Right hindlimb (tissue), 1 donor: Measurements from ENCODE around the gene SPG7.
"Not testable (repeated sequence)": the region's sequence is repeated elsewhere in the genome, so short reads cannot be mapped to it uniquely, and the experiment has no call there.

Source experiments
- DNase-seq: peaks from one replicate; pipeline ENCODE4 v3.0.0-alpha.2; 2018

SPG7 gene

DNA sequence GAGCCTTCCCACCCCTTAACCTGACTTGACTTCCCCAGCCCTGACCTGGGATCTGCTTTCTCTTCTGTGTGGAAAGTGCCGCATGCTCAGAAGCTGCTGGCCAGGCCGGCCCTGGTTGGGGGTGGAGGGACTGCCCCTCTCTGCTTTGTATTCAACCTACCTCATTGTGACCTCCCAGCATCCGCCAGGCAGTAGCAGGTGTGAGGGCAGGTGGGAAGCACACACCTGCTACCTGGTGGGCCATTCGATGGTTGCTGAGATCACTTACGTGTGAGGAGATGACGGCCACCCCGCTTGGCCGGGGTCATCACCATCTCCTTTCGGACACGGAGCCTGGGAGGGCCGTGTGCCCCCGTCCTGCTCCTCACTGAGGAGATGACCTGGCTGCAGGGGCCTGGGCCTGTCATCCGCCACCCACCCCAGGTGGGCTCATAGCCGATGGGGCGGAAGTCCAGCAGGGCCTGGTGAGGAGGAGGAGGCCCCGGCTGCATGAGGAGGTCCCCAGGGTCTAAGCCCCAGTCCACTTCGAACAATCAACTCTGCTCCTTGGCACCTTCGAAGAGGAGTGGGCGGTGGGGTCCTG is 74.5 kb downstream of the SPG7 start:
- no peak for DNase-seq

DNA sequence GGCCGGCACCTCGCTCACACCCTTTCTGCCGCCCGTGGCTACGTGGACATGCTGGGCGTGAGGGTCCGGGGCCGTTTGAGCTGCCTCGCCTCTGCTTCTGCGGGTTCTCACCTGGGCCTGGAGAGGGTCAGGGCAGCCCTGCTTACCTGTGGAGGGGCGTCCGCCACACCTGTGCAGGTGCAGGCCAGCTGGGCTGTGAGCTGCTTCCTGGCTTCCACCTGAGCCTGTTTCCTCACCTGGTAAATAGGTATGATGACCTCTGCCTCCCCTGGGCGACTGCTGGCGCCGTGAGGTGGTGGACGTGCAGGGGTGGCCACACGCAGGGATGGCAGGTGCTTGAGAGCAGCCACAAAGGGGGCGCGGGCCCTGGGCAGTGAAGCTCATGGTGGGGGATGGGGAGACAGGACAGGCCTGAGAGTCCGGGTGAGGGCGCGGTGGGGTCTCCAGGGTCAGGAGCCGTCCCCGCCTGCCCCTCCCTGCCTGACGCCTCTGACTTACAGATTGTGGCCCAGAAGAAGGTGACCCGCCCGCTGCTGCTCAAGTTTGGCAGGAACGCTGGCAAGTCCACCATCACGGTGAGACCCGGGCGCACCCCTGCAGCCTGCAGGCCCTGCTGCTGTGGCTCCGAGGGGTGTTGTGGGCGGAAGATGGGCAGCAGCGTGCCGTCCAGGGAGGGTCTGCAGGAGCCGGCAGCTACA is 75.1 kb downstream of the SPG7 start:
- DNase-seq = no peak

DNA sequence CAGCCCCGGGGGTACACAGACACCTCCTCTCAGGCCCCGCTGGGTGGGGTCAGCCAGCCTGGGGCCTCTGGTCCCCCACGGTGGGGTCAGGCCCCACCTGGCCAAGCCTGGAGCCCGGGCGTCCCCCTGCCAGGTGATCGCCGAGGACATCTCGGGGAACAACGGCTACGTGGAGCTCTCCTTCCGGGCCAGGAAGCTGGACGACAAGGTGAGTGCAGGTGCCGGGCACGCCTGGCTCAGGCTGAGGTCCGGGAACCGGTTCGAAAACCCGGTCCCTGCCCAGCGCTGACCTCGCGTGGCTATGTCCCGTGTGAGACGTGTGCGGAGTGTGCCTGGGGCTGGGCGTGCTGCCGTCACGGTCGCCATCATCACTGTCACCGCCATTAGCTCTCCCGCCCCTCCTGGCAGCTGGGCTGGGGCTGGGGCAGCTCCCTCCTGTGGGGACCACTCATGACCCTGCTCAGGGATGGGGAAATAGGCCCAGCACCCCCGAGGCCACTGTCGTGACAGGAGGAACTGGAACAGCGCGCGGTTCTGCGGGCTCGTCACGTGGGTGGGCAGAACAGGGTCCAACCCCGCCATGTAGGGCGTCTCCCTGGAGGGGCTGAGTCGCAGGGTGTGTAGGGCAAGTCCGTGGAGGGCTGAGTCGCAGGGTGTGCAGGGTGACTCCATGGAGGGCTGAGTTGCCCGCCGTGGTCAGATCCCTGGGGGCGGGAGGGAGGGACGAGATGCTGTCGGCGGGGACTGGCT is 75.9 kb downstream of the SPG7 start:
- DNase-seq = no peak

DNA sequence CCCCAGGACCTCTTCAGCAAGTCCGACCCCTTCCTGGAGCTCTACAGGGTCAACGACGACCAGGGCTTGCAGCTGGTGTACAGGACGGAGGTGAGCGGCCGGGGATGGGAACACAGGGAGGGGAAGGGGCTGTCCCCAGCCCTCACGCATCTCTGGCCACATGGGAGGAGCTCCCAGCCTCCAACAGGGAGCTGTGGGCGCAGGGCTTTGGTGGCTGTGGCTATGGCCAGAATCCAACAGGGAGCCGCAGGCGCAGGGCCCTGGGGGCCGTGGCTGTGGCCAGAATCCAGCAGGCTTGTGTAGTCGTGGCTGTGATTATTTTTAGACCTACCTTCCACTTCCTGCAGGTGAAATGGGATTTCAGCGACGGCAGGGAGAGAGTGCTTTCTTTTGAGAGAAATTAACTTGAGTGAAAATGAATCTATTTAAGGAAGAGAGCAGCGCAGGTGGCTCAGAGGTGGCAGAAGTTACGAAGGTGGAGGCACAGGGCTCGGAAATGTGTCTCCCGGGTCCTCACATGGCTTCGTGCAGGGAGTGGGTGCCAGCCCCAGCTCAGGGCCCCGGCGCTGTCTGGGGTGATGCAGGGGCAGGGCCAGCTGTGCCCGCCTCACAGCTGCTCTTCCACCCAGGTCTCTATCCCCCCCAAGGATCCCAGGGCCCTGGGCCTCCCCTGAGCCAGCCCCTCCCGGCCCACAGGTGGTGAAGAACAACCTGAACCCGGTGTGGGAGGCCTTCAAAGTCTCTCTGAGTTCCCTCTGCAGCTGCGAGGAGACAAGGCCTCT is 76.8 kb downstream of the SPG7 start:
- no peak for DNase-seq

DNA sequence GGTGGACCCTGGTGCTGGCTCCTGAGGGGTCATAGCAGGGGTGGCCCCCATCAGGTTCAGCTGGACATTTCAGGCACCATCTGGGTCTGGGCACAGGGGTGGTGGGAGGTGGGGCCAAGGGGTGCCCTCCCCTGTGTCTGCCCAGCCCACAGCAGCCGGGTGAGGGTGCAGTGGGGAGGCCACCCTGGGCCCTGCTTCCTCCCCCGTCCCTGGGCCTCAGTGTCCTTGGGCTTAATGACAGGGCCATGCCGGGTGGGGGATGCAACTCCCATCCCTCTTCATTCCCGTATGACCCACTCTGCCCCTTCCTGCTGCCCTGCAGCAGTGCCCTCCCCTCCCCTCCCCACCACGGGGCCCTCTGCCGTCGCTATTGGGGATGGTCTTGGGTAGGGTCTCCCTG is 78.0 kb downstream of the SPG7 start:
- no peak for DNase-seq

DNA sequence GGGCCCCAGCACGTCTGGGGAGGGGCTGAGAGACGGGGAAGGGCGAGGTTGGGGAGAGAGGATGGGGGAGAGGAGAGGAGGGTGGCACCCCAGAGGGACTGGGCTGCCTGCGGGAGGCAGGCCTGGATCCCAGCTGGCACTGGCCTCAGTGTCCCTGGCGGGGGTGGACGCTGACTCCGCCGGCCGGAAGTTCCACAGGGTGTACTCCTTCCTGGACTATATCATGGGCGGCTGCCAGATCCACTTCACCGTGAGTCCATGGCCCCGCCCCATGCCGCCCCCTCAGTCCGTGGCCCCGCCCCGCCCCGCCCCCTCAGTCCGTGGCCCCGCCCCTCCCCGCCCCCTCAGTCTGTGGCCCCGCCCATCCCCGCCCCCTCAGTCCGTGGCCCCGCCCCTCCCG is 78.7 kb downstream of the SPG7 start:
- DNase-seq = no peak

DNA sequence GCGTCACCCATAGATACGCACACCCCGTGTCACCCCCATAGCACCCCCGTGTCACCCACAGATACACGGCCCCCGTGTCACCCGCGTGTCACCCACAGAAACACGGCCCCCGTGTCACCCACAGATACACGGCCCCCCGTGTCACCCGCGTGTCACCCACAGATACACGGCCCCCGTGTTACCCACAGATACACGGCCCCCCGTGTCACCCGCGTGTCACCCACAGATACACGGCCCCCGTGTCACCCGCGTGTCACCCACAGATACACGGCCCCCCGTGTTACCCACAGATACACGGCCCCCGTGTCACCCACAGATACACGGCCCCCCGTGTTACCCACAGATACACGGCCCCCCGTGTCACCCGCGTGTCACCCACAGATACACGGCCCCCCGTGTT is 79.5 kb downstream of the SPG7 start:
- not testable (repeated sequence) for DNase-seq

DNA sequence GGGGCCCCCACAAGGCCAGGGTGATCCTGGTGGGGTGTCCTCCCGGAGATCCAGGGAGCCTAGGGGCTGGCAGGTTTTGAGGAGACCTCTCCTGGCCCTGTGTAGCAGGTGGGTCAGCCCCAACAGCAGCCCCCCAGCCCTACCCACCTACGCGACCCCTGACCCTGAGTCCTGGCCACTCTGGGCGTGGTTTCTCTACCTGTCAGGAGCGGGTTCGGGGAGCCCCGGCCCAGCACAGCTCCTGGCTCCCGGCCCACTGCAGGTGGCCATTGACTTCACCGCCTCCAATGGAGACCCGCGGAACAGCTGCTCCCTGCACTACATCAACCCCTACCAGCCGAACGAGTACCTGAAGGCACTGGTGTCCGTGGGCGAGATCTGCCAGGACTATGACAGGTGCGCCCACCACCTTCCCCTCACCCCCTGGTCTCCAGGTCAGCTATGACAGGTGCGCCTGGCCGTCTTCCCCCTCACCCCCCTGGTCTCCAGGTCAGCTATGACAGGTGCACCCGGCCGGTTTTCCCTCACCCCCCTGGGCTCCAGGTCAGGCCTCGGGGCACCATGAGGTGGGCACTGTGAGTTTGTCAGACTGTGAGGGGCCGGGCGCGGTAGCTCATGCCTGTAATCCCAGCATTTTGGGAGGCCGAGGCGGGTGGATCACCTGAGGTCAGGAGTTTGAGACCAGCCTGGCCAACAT is 80.4 kb downstream of the SPG7 start:
- no peak for DNase-seq

DNA sequence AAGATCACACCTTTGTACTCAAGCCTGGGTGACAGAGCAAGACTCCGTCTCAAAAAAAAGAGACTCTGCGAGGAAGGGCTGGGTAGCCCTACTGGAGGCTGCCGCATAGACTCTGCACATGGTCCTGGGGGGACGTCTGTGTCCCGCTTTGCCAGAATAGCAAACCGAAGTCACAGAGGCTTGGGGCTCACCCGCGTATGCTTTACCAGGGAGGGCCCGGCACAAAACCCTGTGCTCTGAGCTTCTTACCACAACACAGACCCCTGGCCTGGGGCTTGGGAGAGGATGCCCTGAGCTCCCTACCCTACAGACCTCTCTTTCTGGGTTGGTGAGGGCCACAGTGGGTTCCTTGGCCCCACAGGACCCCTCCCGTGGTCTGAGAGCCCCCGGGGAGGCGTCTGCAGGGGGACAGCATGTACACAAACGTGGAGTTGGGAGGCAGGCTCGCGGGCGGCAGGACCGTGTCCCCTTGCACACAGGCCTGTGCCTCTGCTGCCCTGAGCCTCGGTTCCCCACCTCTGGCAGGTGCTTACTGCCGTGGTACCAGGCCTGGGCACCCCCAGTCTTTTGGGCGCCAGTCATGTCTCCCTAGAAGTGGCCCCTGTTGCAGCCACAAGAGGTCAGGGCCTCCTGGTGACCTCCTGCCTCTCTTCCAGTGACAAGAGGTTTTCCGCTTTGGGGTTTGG is 81.2 kb downstream of the SPG7 start:
- no peak for DNase-seq

DNA sequence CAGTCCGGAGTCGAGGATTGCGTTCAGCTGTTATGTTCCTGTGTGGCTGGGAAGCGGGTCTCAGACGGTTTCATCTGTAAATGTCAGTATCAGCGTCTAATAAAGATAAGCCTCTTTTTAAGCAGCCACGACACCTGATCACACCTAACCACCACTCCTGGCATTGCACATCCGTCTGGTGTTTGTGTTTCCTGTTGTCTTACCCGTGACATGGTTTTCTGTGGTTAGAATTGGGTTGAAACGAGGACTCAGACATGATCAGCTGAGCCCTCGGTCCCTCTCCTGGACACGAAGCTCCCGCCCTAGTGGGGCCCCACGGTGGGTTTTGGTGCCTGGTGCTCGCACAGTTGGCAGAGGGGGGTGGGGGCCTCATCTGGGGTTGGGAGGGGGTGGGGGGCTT is 85.6 kb downstream of the SPG7 start:
- DNase-seq = no peak

DNA sequence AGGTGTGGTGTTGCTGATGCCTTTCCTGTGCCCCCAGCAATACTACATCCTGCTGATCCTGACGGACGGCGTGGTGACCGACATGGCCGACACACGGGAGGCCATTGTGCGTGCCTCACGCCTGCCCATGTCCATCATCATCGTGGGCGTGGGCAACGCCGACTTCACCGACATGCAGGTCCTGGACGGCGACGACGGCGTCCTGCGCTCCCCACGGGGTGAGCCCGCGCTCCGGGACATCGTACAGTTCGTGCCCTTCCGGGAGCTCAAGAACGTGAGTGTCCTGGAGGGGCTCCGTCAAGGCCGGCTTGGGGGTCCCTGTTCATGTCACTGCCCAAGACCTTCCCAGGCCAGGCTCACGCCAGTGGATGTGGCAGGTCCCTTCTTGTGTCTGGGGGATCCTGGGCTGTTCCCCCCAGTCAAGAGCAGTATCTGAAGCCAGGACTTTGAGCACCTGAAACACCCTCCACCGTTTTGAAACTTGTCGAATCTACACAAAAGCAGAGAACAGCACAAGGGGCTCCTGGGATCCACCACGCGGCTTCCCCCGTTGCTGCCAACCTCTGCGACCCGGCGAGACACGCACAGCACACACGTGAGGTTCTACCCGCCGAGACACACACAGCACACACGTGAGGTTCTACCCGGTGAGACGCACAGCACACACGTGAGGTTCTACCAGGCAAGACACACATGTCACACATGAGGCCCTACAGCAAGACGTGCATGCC is 87.3 kb downstream of the SPG7 start:
- no peak for DNase-seq

DNA sequence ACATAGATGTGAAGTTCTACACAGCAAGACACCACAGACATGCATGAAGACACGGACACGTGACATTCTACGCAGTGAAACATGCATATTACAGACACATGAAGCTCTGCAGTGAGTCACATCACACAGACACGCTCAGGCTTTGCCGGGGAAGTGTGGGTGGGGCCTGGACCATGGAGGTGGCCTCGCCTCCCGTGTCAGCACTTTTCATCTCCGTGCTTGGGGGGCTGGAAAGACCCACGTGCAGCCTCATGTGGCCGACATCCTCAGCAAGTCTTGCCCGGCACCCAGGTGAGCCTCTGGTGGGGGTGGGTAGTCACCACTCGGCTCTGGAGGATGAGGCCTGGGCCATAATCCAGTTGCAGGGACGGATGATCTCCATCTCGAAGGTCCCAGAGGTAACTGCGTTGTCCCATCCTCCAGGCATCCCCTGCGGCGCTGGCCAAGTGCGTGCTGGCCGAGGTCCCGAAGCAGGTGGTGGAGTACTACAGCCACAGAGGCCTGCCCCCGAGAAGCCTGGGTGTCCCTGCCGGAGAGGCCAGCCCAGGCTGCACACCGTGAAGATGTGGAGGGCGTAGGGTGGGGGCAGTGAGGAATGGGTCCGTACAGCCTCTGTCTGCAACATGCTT is 88.0 kb downstream of the SPG7 start:
- no peak for DNase-seq

DNA sequence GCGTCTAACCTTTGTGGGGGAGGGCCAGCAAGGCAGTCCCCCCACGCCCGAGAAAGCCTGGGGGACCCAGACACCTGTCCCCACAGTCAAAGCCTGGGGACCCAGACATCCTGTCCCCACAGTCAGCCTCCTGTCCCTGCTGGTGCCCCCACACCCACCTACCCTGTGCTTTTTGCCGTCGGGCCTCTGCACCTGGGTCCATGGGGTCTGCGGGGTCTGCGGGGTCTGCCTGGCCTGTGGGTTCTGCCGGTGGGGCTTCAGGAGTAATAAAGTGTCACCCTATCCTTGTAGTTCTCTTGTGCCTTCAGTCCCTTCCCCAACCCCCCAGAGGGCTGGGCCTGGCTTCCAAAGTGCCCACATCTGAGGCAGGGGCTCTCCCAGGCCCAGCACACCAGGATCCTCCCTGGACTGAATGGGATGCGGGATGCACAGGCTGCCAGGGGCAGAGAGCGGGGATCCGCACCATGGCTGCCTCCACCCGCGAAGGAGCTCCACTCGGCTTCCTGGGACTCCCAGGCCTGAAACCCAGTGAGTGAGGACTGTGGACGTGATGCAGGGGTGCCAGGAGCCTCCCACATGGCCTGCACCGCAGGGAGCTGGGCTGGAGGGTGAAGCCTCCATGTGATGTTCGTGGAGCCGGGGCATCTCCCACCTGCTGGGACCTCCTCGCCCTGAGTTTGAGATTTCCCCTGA is 88.9 kb downstream of the SPG7 start:
- DNase-seq = no peak

DNA sequence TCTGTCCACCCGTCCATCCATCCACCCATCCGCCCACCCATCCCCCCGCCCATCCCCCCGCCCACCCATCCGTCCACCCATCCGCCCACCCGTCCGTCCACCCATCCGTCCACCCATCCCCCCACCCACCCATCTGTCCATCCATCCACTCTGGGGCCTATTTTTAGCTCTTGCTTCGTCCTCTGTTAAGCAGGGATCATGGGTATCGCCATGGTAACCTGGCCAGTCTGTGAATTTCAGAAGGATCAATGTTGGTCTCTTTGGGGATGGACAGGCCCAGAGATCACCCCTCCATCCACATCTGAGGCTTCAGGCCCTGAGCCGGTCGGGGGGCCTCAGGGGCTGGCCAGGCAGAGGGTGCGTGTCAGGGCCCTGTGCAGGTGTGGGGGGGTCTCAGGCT is 90.0 kb downstream of the SPG7 start:
- no peak for DNase-seq

DNA sequence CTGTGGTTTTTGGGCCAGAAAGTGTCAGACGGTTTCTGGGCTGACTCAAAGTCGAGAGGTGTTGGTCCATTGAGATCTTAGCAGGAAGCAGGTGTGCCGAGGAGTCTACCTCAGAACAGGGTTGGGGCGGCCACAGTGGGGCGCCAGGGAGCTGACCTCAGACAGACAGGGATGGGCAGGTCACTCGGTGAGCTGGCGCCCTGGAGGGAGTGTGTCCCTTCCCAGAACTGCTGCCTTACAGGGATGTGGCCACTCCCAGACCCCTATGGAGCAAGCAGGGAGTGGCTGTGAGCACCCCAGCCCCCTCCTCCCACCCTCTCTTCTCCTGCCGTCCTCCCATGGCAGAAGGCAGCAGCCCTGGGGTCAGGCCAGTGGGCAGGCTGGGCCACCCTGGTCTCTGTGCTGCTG is 91.3 kb downstream of the SPG7 start:
- no peak for DNase-seq

DNA sequence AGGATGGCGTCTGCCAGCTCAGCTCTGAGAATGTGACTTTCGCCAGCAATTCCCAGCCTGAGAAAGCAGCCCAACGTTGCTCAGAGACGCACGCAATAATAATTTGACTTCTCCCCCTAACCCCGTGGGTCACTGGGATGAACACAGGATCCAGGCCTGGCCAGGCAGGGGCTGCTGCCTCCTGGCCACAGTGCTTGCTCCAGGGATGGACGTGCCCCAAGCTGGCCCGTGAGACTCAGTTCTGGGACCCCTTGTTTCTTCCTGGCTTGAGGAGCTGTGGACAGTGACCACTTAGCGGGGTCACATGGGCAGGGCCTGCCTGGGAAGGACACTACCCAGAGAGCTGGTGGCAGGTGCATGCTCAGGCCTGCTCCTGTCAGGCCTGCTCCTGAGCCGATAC is 91.7 kb downstream of the SPG7 start:
- DNase-seq = no peak

DNA sequence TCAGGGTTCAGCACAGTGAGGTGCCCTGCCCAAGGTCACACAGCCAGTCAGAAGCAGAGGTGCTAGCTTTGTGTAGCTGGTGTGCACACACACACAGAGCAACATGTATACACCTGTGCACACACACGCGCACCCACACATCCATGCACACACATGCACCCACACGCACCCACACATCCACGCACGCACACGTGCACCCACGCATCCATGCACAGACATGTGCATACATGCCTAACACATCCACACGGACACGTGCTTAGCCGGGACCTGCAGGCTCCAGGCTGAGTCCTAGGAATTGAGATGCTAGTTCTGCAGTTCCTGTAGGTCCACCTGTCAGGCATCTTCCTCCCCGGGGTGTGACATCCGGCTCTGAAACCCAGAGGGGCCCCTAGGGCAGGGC is 92.2 kb downstream of the SPG7 start:
- DNase-seq = no peak

DNA sequence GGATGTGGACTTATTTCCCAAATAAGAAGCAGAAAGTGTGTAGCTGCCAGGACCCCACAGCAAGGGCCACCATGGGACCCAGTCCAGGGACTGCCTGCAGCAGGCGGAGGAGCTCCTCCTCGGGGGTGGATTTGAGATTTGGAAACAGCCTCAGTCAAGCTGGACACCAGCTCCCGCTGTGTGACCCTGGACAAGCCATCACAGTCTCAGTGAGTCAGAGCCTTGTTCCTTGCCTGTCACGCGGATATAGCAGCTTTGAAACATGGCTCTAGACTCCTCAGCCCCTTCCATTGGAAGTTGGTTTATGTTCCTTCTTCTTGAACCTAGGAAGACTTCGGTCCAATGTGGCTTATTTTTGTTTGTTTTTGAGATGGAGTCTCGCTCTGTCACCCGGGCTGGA is 92.8 kb downstream of the SPG7 start:
- DNase-seq = no peak

DNA sequence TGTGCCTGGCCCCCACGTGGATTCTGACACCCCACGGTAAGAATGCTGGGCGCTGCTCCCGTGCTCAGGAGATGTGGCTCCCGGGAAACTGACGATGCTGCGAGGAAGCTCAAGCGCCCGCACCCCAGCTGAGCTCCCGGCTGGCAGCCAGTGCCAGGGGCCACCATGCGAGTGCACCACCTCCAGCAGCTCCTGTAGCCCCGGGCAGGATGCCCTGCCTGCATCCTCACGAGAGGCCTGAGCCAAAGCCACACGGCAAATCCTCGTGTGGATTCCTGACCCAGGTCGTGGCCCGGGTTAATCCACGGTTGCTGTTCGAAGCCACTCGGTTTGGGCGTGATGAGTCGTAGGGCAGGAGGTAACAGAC is 93.7 kb downstream of the SPG7 start:
- DNase-seq = no peak

DNA sequence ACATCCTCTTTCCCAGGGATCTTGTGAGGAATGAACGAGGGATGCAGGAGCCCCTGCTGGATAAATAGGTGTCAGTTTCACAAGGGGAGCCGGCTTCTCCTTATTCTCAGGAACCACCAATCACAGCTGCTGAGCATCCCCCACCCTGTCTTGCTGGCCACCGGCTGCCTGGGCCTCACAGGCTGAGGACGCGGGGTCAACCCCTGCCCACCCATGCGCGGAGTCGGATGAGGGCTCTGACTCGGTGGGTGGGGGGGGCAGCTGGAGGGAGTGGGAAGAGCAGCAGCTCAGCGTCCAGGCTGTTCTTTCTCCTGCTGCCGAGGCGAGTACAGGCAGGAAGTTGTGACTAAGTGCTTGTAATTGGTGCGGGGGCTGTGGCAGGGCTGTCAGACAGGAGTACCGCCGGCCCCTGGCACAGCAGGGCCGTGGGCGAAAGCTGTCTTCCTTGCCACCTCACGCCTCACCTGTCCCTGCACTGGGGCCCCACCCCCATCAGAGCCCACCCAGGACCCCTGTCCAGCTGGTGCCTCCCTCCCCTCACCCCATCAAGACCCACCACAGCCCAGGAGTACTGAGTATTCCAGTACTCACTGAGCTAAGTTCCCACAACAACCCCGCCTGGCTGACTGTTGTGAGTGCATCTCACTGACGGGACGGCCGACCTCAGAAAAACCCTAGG is 94.2 kb downstream of the SPG7 start:
- peak; percentile 72 for DNase-seq
